BJ (cell line): ENCODE results near the gene PDE4D. TPM values are rescaled to one million over a fixed set of nuclear protein-coding genes. Genes with fewer than 3 reads are reported as not detected.
"Not testable (repeated sequence)": the region's sequence is repeated elsewhere in the genome, so short reads cannot be mapped to it uniquely, and the experiment has no call there.

Experiments used
- CTCF ChIA-PET: fragments of 350-600 bp; formaldehyde crosslinking; extraction: SDS; loops from one replicate; lab custom pipeline; 2021; ENCODE audit warnings: antibody characterized with exemption, inconsistent platforms; lab: Yijun Ruan, JAX
- POLR2A ChIA-PET: fragments of 300-600 bp; sonication (Branson Sonifier 250); formaldehyde crosslinking; extraction: SDS; loops from one replicate; lab custom pipeline; 2021; ENCODE audit warnings: antibody characterized with exemption; lab: Charles Lee
- DNase-seq: peaks from one replicate; pipeline ENCODE4 v3.0.0-alpha.2; 2011; ENCODE audit warnings: low read depth
- H3K27me3 ChIP-seq: 2 replicates; pipeline ENCODE4 v1.6.0; 2011; ENCODE audit warnings: low read length; ENCODE audit not compliant: control insufficient read depth, insufficient read depth
- H3K36me3 ChIP-seq: 2 replicates; pipeline ENCODE4 v1.5.1; 2011; ENCODE audit warnings: low read length; ENCODE audit not compliant: control insufficient read depth, insufficient read depth
- H3K4me3 ChIP-seq: 2 replicates; pipeline ENCODE4 v1.5.1; 2011; ENCODE audit warnings: low read depth, mild to moderate bottlenecking, control low read depth, low read length
- CTCF ChIP-seq: IDR thresholded peaks from 2 replicates; pipeline ENCODE4 v1.5.1; 2011; ENCODE audit warnings: low read depth, mild to moderate bottlenecking, control low read depth, inconsistent platforms, low read length, moderate library complexity; ENCODE audit not compliant: insufficient read depth
- polyA plus RNA-seq: library from polyadenylated mRNA; depleted of rRNA; stranded (reverse); fragments of >200 nt; gene quantifications from 2 replicates; pipeline ENCODE4 v1.2.3, GENCODE V29; 2011

Gene PDE4D
- polyA plus RNA-seq, 1 experiment, result 2.8 TPM

- no peak for DNase-seq
- TF ChIP-seq CTCF, result no peak
- Histone ChIP-seq H3K27me3 (no peaks in the 10 kb centered on the region), H3K36me3 (no peaks in the 10 kb centered on the region), H3K4me3 (no peak overlapping the region)
- ChIA-PET CTCF (no interaction called here), POLR2A (no interaction called here)
These were observed 295.6 kb downstream of the PDE4D start for GRCh38 chr5:59597690-59598546.

- POLR2A ChIA-PET, result no interaction called here
- CTCF ChIA-PET, result no interaction called here
- DNase-seq, result no peak
- no peaks in the 10 kb centered on the region for H3K36me3 ChIP-seq
- no peak for TF ChIP-seq CTCF
- no peak overlapping the region for H3K4me3 ChIP-seq
- no peaks in the 10 kb centered on the region for H3K27me3 ChIP-seq
These were observed 296.8 kb downstream of the PDE4D start for GRCh38 chr5:59596586-59597350.

GRCh38 chr5:59594118-59594517 is 299.4 kb downstream of the PDE4D start:
- CTCF ChIA-PET, H3K27me3 ChIP-seq, H3K36me3 ChIP-seq, H3K4me3 ChIP-seq, POLR2A ChIA-PET, DNase-seq: not testable (repeated sequence)

- ChIA-PET POLR2A (no interaction called here), CTCF (no interaction called here)
- Histone ChIP-seq H3K4me3 (no peak overlapping the region), H3K27me3 (no peaks in the 10 kb centered on the region), H3K36me3 (no peaks in the 10 kb centered on the region)
- TF ChIP-seq CTCF, result no peak
- DNase-seq, result no peak
These were observed 300.0 kb downstream of the PDE4D start for GRCh38 chr5:59593439-59594007.

GRCh38 chr5:59592101-59592500 is 301.4 kb downstream of the PDE4D start:
- ChIA-PET POLR2A (no interaction called here), CTCF (no interaction called here)
- Histone ChIP-seq H3K4me3 (no peak overlapping the region), H3K36me3 (no peaks in the 10 kb centered on the region), H3K27me3 (no peaks in the 10 kb centered on the region)
- no peak for TF ChIP-seq CTCF
- no peak for DNase-seq
